Endothelial cell of umbilical vein (primary cell): Measurements from ENCODE around the gene LINC01488.

Experiments
- CTCF ChIP-seq, 2 donors: IDR thresholded peaks; 1 replicate in 1 of 2; 2 replicates in 1 of 2; pipeline ENCODE4 v1.5.1; 2011; ENCODE audit warnings: low read length in 2 of 2, mild to moderate bottlenecking in 2 of 2, moderate library complexity in 2 of 2, control low read depth in 1 of 2, inconsistent platforms in 1 of 2, low read depth in 1 of 2; ENCODE audit not compliant: insufficient read depth in 1 of 2; ENCODE audit errors: extremely low read depth in 1 of 2
- EZH2 ChIP-seq: IDR thresholded peaks from 2 replicates; pipeline ENCODE4 v1.6.1; 2012; ENCODE audit warnings: borderline replicate concordance, low read depth, mild to moderate bottlenecking, moderate library complexity, low read length, inconsistent platforms; ENCODE audit not compliant: severe bottlenecking
- FOS ChIP-seq: IDR thresholded peaks from 2 replicates; pipeline ENCODE4 v1.6.1; 2011; ENCODE audit warnings: mild to moderate bottlenecking, low read length, moderate library complexity, borderline replicate concordance; ENCODE audit not compliant: insufficient read depth
- JUN ChIP-seq: IDR thresholded peaks from 2 replicates; pipeline ENCODE4 v1.6.1; 2011; ENCODE audit warnings: borderline replicate concordance, low read depth; ENCODE audit not compliant: insufficient read length, insufficient read depth
- MAX ChIP-seq: IDR thresholded peaks from 2 replicates; pipeline ENCODE4 v1.6.1; 2011; ENCODE audit not compliant: insufficient read depth, insufficient read length
- POLR2A ChIP-seq: IDR thresholded peaks from 2 replicates; pipeline ENCODE4 v1.6.1; 2012; ENCODE audit warnings: low read depth, mild to moderate bottlenecking, control low read depth, low read length
- POLR2AphosphoS5 ChIP-seq: IDR thresholded peaks from 2 replicates; pipeline ENCODE4 v1.6.1; 2012; ENCODE audit warnings: low read depth, mild to moderate bottlenecking, control low read depth, low read length, moderate library complexity; ENCODE audit not compliant: insufficient read depth

- TF ChIP-seq CTCF (IDR thresholded peaks at IDR 0.05; ENCODE audit: extremely low read depth in 1 of 2, insufficient read depth in 1 of 2, low read depth in 1 of 2, low read length in 2 of 2) (no peak), POLR2A (no peak), POLR2AphosphoS5 (no peak), FOS (no peak), JUN (no peak), MAX (no peak), EZH2 (no peak)
These were observed 14.2 kb downstream of the LINC01488 start for GRCh38 chr11:69495441-69496201.
